Measurements from ENCODE around the gene GFRA1.

- TF ChIP-seq CTCF (conservative IDR thresholded peaks at IDR 0.05 in 1 of 2, IDR thresholded peaks at IDR 0.05 in 1 of 2; ENCODE audit: low read depth in 1 of 2, low read length in 2 of 2) (no peak), EZH2 (IDR thresholded peaks at IDR 0.05; ENCODE audit: low read length, missing control alignments) (no peak)
Observed at GRCh38 chr10:116126239-116126638, 146.8 kb downstream of the GFRA1 start.
